Stimulated activated CD4-positive, alpha-beta T cell treated with anti-CD3 and anti-CD28 coated beads, TNF-alpha, amount 100 ng/mL, for 1 hour (primary cell): ENCODE data around the gene TAGLN2.
A peak's percentile ranks its signal among the peaks of the same experiment; 100 is the strongest.
"Not testable (repeated sequence)": the region's sequence is repeated elsewhere in the genome, so short reads cannot be mapped to it uniquely, and the experiment has no call there.

Source experiments
- DNase-seq, 3 donors: peaks; one replicate each; pipeline ENCODE4 v3.0.0-alpha.2; 2020; ENCODE audit warnings: low read depth in 3 of 3, low spot score in 1 of 3

The TAGLN2 gene

GRCh38 chr1:159902541-159902940, 22.8 kb downstream of the TAGLN2 start:
- no peak for DNase-seq

- DNase-seq, result no peak
These were observed 24.4 kb downstream of the TAGLN2 start for GRCh38 chr1:159900755-159901360.

GRCh38 chr1:159900086-159900680, 25.1 kb downstream of the TAGLN2 start, which contains the start of gene CFAP45:
Gene CFAP45, minus strand, starts transcription at chr1:159900165. Its CDS starts 67 bp downstream, at chr1:159900098.
- DNase-seq, result no peak

- not testable (repeated sequence) for DNase-seq
These were observed 25.7 kb downstream of the TAGLN2 start for GRCh38 chr1:159899634-159900033.

- DNase-seq, result no peak
These were observed 26.8 kb downstream of the TAGLN2 start for GRCh38 chr1:159898527-159898926.

- no peak for DNase-seq
These were observed 27.3 kb downstream of the TAGLN2 start for GRCh38 chr1:159897962-159898361.

GRCh38 chr1:159896546-159896930, 28.8 kb downstream of the TAGLN2 start:
- DNase-seq, result no peak

GRCh38 chr1:159895836-159896545, 29.3 kb downstream of the TAGLN2 start:
- no peak for DNase-seq

- no peak for DNase-seq
These were observed 30.0 kb downstream of the TAGLN2 start for GRCh38 chr1:159895286-159895685.

GRCh38 chr1:159892944-159893343, 32.4 kb downstream of the TAGLN2 start:
- DNase-seq, result no peak

GRCh38 chr1:159891275-159892157, 33.8 kb downstream of the TAGLN2 start:
- DNase-seq, result peak; percentile 40 to 57 (median 47)

GRCh38 chr1:159890390-159890789, 34.9 kb downstream of the TAGLN2 start:
- DNase-seq, result no peak

GRCh38 chr1:159889821-159890252, 35.5 kb downstream of the TAGLN2 start:
- no peak for DNase-seq

- no peak for DNase-seq
These were observed 36.1 kb downstream of the TAGLN2 start for GRCh38 chr1:159889202-159889601.

GRCh38 chr1:159884296-159884695, 41.0 kb downstream of the TAGLN2 start:
- no peak for DNase-seq

- DNase-seq, result no peak
These were observed 42.2 kb downstream of the TAGLN2 start for GRCh38 chr1:159883134-159883533.

GRCh38 chr1:159882527-159882862, 42.8 kb downstream of the TAGLN2 start:
- no peak for DNase-seq

GRCh38 chr1:159881622-159882526, 43.4 kb downstream of the TAGLN2 start:
- peak in 2 of 3 donors; percentile 3 to 14 for DNase-seq

- DNase-seq, result no peak
These were observed 44.9 kb downstream of the TAGLN2 start for GRCh38 chr1:159880430-159880829.

- DNase-seq, result no peak
These were observed 45.3 kb downstream of the TAGLN2 start for GRCh38 chr1:159879977-159880376.
